PC-3 (cell line): ENCODE data around the gene ANKRD27. TPM values are rescaled to one million over a fixed set of nuclear protein-coding genes. Genes with fewer than 3 reads are reported as not detected.

Source experiments
- ATAC-seq: fragments of 200-7000 bp; cut with Tn5 transposase; 2 replicates; pipeline ENCODE4 v1.9.1; 2020; ENCODE audit warnings: mild to moderate bottlenecking, moderate library complexity
- BruUV-seq: library from RNA; stranded (reverse); fragments of 400-500 nt; replicated peaks from 2 replicates; lab custom pipeline; 2021; lab: Mats Ljungman, UMichigan
- CTCF ChIA-PET: fragments of 300-600 bp; sonication (Branson Sonifier 250); formaldehyde crosslinking; loops from one replicate; lab custom pipeline; 2022; ENCODE audit warnings: antibody characterized with exemption; lab: Charles Lee
- POLR2A ChIA-PET: fragments of 300-600 bp; sonication (Branson Sonifier 250); formaldehyde crosslinking; loops from one replicate; lab custom pipeline; 2022; ENCODE audit warnings: antibody characterized with exemption; ENCODE audit not compliant: unreplicated experiment; lab: Charles Lee
- DNase-seq: peaks from one replicate; pipeline ENCODE4 v3.0.0-alpha.2; 2015
- H2AFZ ChIP-seq: fragments of 300-600 bp; sonication (generic); 2 replicates; pipeline ENCODE4 v1.6.0; 2016; ENCODE audit warnings: antibody characterized with exemption, low read length
- H3F3A ChIP-seq: fragments of 300-600 bp; sonication (generic); one replicate; pipeline ENCODE4 v1.6.0; 2017; ENCODE audit warnings: antibody characterized with exemption, low read length, control low read depth, mild to moderate bottlenecking; ENCODE audit not compliant: unreplicated experiment
- H3K27ac ChIP-seq: fragments of 300-600 bp; sonication (generic); 2 replicates; pipeline ENCODE4 v1.5.1; 2016; ENCODE audit warnings: mild to moderate bottlenecking, low read length
- H3K27me3 ChIP-seq: fragments of 300-600 bp; sonication (generic); 2 replicates; pipeline ENCODE4 v1.6.1; 2016; ENCODE audit warnings: low read length, mixed read lengths
- H3K36me3 ChIP-seq: fragments of 300-600 bp; sonication (generic); 2 replicates; pipeline ENCODE4 v1.6.1; 2016; ENCODE audit warnings: low read depth, mixed run types, low read length, mixed read lengths
- H3K4me1 ChIP-seq: fragments of 300-600 bp; sonication (generic); 2 replicates; pipeline ENCODE4 v1.5.1; 2016; ENCODE audit warnings: low read length; ENCODE audit not compliant: insufficient read depth
- H3K4me2 ChIP-seq: fragments of 300-600 bp; sonication (generic); 2 replicates; pipeline ENCODE4 v1.6.0; 2016; ENCODE audit warnings: low read length
- H3K4me3 ChIP-seq: fragments of 300-600 bp; sonication (generic); 2 replicates; pipeline ENCODE4 v1.5.1; 2016; ENCODE audit warnings: mild to moderate bottlenecking, low read length, mixed read lengths
- H3K79me2 ChIP-seq: fragments of 300-600 bp; sonication (generic); 2 replicates; pipeline ENCODE4 v1.6.1; 2017; ENCODE audit warnings: low read length, mixed read lengths
- H3K9ac ChIP-seq: fragments of 300-600 bp; sonication (generic); 2 replicates; pipeline ENCODE4 v1.6.0; 2016; ENCODE audit warnings: mild to moderate bottlenecking, low read length
- H3K9me2 ChIP-seq: fragments of 300-600 bp; sonication (generic); replicated peaks from 2 replicates; pipeline ENCODE4 v1.6.1; 2016; ENCODE audit warnings: mixed run types, low read length, mixed read lengths
- H3K9me3 ChIP-seq: fragments of 300-600 bp; sonication (generic); 2 replicates; pipeline ENCODE4 v1.6.1; 2016; ENCODE audit warnings: low read length, mixed read lengths
- H4K20me1 ChIP-seq: fragments of 300-600 bp; sonication (generic); 2 replicates; pipeline ENCODE4 v1.6.1; 2016; ENCODE audit warnings: low read length, mixed read lengths
- CTCF ChIP-seq: fragments of 300-600 bp; sonication (generic); conservative IDR thresholded peaks from 2 replicates; pipeline ENCODE4 v1.5.1; 2017; ENCODE audit warnings: antibody characterized with exemption, low read depth, mild to moderate bottlenecking, low read length
- EZH2 ChIP-seq: fragments of 300-600 bp; sonication (generic); IDR thresholded peaks from one replicate; pipeline ENCODE4 v1.6.1; 2017; ENCODE audit warnings: antibody characterized with exemption, mild to moderate bottlenecking, low read length; ENCODE audit not compliant: unreplicated experiment
- EZH2phosphoT487 ChIP-seq: fragments of 300-600 bp; sonication (generic); IDR thresholded peaks from 2 replicates; pipeline ENCODE4 v1.6.1; 2018; ENCODE audit warnings: mild to moderate bottlenecking, antibody characterized with exemption, low read length, borderline replicate concordance
- intact Hi-C: fragments of 100-400 bp; cut with micrococcal nuclease; formaldehyde crosslinking; loops from 2 replicates; pipeline ENCODE4 v1.9.0; 2023
- total RNA-seq: library from RNA; depleted of rRNA; stranded (reverse); fragments of >200 nt; gene quantifications from 2 replicates; pipeline ENCODE4 v1.2.3, GENCODE V29; 2014

ANKRD27 gene
- total RNA-seq, 1 experiment from 2014 or later: 14.3 TPM

GRCh38 chr19:32720216-32720935 is 45.4 kb upstream of the ANKRD27 start:
- H3K4me1 ChIP-seq: no peaks in the 10 kb centered on the region
- TF ChIP-seq CTCF (no peak), EZH2phosphoT487 (no peak), EZH2 (no peak)
- ATAC-seq (no peak), DNase-seq (no peak)
- intact Hi-C loops: no loop called here
- H3K27me3 ChIP-seq: no peaks in the 10 kb centered on the region
- CTCF ChIA-PET: no interaction called here
- H3K9ac ChIP-seq: no peak overlapping the region
- no peak overlapping the region for H2AFZ ChIP-seq
- no peak overlapping the region for H3K4me2 ChIP-seq
- no peaks in the 10 kb centered on the region for H3K36me3 ChIP-seq
- H3K79me2 ChIP-seq: no peaks in the 10 kb centered on the region
- no peak overlapping the region for H3K4me3 ChIP-seq
- no peaks in the 10 kb centered on the region for H3K9me3 ChIP-seq
- POLR2A ChIA-PET: no interaction called here
- no peaks in the 10 kb centered on the region for H3K9me2 ChIP-seq
- BruUV-seq: no TSS peak
- no peaks in the 10 kb centered on the region for H3F3A ChIP-seq
- H4K20me1 ChIP-seq: no peaks in the 10 kb centered on the region
- H3K27ac ChIP-seq: no peak overlapping the region

- CTCF ChIA-PET: no interaction called here
- TF ChIP-seq EZH2phosphoT487 (no peak), CTCF (peak; percentile 23; the same call in 1 of the 2 replicates)
- ATAC-seq: no peak
Observed at GRCh38 chr19:32719611-32720059, 44.7 kb upstream of the ANKRD27 start, which contains the start of gene TDRD12. Gene TDRD12 (plus strand): TSS chr19:32719767. CDS start chr19:32720073, 306 bp downstream.

GRCh38 chr19:32718286-32718685 is 43.3 kb upstream of the ANKRD27 start:
- BruUV-seq: no TSS peak
- CTCF ChIA-PET: no interaction called here
- Histone ChIP-seq H3K4me3 (no peak overlapping the region), H3K4me1 (no peaks in the 10 kb centered on the region), H3K9me2 (no peaks in the 10 kb centered on the region), H3K4me2 (no peak overlapping the region), H3K36me3 (no peaks in the 10 kb centered on the region), H3K27me3 (no peaks in the 10 kb centered on the region), H3K27ac (no peak overlapping the region), H3K9ac (no peak overlapping the region), H2AFZ (no peak overlapping the region), H4K20me1 (no peaks in the 10 kb centered on the region), H3K9me3 (no peaks in the 10 kb centered on the region), H3K79me2 (no peaks in the 10 kb centered on the region), H3F3A (no peaks in the 10 kb centered on the region)
- ATAC-seq (no peak), DNase-seq (no peak)
- POLR2A ChIA-PET: no interaction called here
- intact Hi-C loops: no loop called here
- no peak for TF ChIP-seq CTCF
- TF ChIP-seq EZH2phosphoT487: no peak
- no peak for TF ChIP-seq EZH2

More at GRCh38 chr19:32719611-32720059, 44.7 kb upstream of the ANKRD27 start, which contains the start of gene TDRD12:
- intact Hi-C loops: no loop called here
- Histone ChIP-seq H3K9me2 (no peaks in the 10 kb centered on the region), H3K4me1 (no peaks in the 10 kb centered on the region), H3K27ac (no peak within 1 kb of the TSS), H3K4me2 (no peak within 1 kb of the TSS), H3K9me3 (no peaks in the 10 kb centered on the region), H3K79me2 (no peaks in the 10 kb centered on the region), H2AFZ (no peak within 1 kb of the TSS), H3F3A (no peaks in the 10 kb centered on the region), H3K4me3 (no peak within 1 kb of the TSS), H3K9ac (no peak within 1 kb of the TSS), H4K20me1 (no peaks in the 10 kb centered on the region), H3K36me3 (no peaks in the 10 kb centered on the region), H3K27me3 (no peaks in the 10 kb centered on the region)
- POLR2A ChIA-PET: no interaction called here
- DNase-seq: no peak
- no TSS peak for BruUV-seq
